ENCODE measurements around the gene CDR2. TPM values are rescaled to one million over a fixed set of nuclear protein-coding genes. Genes with fewer than 3 reads are reported as not detected.

Gene CDR2
- total and polyA plus RNA-seq, 2 donors = 24.0 to 27.3 TPM

DNA sequence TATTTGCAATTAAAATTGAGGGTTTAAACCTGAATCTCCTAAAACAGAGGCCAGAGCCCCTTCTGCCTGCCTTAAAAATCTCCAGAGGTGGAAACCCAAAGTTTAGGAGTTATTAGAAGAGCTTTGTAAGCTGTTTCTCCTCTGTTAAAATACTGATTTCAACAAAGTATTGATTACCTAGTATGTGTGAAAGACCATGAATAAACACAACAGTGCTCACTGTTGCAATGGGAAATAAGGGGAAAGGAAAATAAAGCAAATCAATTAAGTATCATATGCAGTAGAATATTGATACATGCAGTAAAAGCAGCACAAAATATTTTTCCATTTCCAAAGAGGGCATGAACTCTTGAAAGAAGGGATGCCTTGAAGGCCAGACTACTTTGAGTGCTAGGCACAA is 14.7 kb downstream of the CDR2 start:
- Histone ChIP-seq H3K27ac (ENCODE audit: low read depth in 1 of 2, low read length in 1 of 2) (peak overlapping the region; percentile 31 to 34), H3K36me3 (ENCODE audit: control insufficient read depth in 2 of 2, insufficient read depth in 2 of 2, low read length in 1 of 2) (peaks cover 9 to 30% of the 10 kb centered on the region in 2 donors), H3K4me1 (ENCODE audit: control insufficient read depth in 2 of 2, insufficient read depth in 2 of 2, low read length in 2 of 2) (peaks cover 8 to 19% of the 10 kb centered on the region in 2 donors)

GRCh38 chr16:22358000-22358399 is 16.4 kb downstream of the CDR2 start:
- peaks cover 11 to 23% of the 10 kb centered on the region in 2 donors for H3K4me1 ChIP-seq (ENCODE audit: control insufficient read depth in 2 of 2, insufficient read depth in 2 of 2, low read length in 2 of 2)
- peaks cover 4 to 16% of the 10 kb centered on the region in 2 donors for H3K36me3 ChIP-seq (ENCODE audit: control insufficient read depth in 2 of 2, insufficient read depth in 2 of 2, low read length in 1 of 2)
- DNase-seq (ENCODE audit: low read depth in 6 of 9, low spot score in 9 of 9) = peak in 7 of 9 donors; percentile 44 to 89 (median 69)
- 47% methylated on average over 1 of the region's 1 CpG for WGBS
- H3K27ac ChIP-seq (ENCODE audit: low read depth in 1 of 2, low read length in 1 of 2) = peak overlapping the region; percentile 79 to 95
- H3K27me3 ChIP-seq (ENCODE audit: control insufficient read depth in 2 of 2, insufficient read depth in 1 of 2, low read length in 1 of 2) = no peaks in the 10 kb centered on the region
- no peak overlapping the region for H3K4me3 ChIP-seq (ENCODE audit: low read length in 2 of 2)
- no peaks in the 10 kb centered on the region for H3K9me3 ChIP-seq (ENCODE audit: control insufficient read depth in 2 of 2, insufficient read depth in 1 of 2, low read length in 1 of 2)

More for the DNA sequence above, 14.7 kb downstream of the CDR2 start:
- Histone ChIP-seq H3K27me3 (ENCODE audit: control insufficient read depth in 2 of 2, insufficient read depth in 1 of 2, low read length in 1 of 2) (no peaks in the 10 kb centered on the region), H3K9me3 (ENCODE audit: control insufficient read depth in 2 of 2, insufficient read depth in 1 of 2, low read length in 1 of 2) (no peaks in the 10 kb centered on the region), H3K4me3 (ENCODE audit: low read length in 2 of 2) (no peak overlapping the region)
- DNase-seq (ENCODE audit: low read depth in 6 of 9, low spot score in 9 of 9) = no peak

- Histone ChIP-seq H3K4me1 (ENCODE audit: control insufficient read depth in 2 of 2, insufficient read depth in 2 of 2, low read length in 2 of 2) (peaks cover 11 to 23% of the 10 kb centered on the region in 2 donors), H3K36me3 (ENCODE audit: control insufficient read depth in 2 of 2, insufficient read depth in 2 of 2, low read length in 1 of 2) (peaks cover 2 to 12% of the 10 kb centered on the region in 2 donors), H3K27ac (ENCODE audit: low read depth in 1 of 2, low read length in 1 of 2) (peak overlapping the region; percentile 79 to 95), H3K4me3 (ENCODE audit: low read length in 2 of 2) (no peak overlapping the region), H3K9me3 (ENCODE audit: control insufficient read depth in 2 of 2, insufficient read depth in 1 of 2, low read length in 1 of 2) (no peaks in the 10 kb centered on the region), H3K27me3 (ENCODE audit: control insufficient read depth in 2 of 2, insufficient read depth in 1 of 2, low read length in 1 of 2) (no peaks in the 10 kb centered on the region)
- DNase-seq (ENCODE audit: low read depth in 6 of 9, low spot score in 9 of 9) = peak in 1 of 9 donors; percentile 66
- WGBS = 43% methylated on average over 1 of the region's 1 CpG
These were observed 16.8 kb downstream of the CDR2 start for GRCh38 chr16:22357635-22357971.

DNA sequence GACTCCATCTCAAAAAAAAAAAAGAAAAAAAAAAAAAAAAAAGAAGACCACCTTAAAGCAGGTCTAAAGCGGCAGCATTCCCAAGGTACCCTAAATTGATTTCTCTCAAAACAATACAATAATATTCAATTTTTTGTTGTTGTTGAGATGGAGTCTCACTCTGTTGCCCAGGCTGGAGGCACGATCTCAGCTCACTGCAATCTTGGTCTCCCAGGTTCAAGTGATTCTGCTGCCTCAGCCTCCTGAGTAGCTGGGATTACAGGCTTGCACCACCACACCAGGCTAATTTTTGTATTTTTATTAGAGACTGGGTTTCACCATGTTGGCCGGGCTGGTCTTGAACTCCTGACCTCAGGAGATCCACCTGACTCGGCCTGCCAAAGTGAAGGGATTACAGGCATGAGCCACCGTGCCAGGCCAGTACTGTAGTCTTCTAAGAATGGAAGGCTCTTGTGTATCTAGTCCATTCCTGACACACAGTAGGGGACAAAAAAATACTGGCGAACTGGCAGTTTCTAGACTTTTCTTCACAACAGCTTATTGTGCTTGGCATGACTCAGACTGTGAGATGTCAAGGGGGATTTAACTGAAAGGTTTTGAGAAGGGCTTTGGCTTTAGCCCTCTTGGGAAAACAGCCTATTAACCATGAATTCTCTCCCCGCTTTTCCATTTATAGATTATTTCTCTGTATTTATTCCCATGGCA is 17.3 kb downstream of the CDR2 start:
- DNase-seq (ENCODE audit: low read depth in 6 of 9, low spot score in 9 of 9) = no peak
- Histone ChIP-seq H3K36me3 (ENCODE audit: control insufficient read depth in 2 of 2, insufficient read depth in 2 of 2, low read length in 1 of 2) (peaks cover 0 to 7% of the 10 kb centered on the region in 2 donors), H3K9me3 (ENCODE audit: control insufficient read depth in 2 of 2, insufficient read depth in 1 of 2, low read length in 1 of 2) (no peaks in the 10 kb centered on the region), H3K4me3 (ENCODE audit: low read length in 2 of 2) (no peak overlapping the region), H3K27ac (ENCODE audit: low read depth in 1 of 2, low read length in 1 of 2) (peak overlapping the region; percentile 79 to 95), H3K27me3 (ENCODE audit: control insufficient read depth in 2 of 2, insufficient read depth in 1 of 2, low read length in 1 of 2) (no peaks in the 10 kb centered on the region), H3K4me1 (ENCODE audit: control insufficient read depth in 2 of 2, insufficient read depth in 2 of 2, low read length in 2 of 2) (peaks cover 11 to 23% of the 10 kb centered on the region in 2 donors)
- 99% methylated on average over 7 of the region's 7 CpGs for WGBS

DNA sequence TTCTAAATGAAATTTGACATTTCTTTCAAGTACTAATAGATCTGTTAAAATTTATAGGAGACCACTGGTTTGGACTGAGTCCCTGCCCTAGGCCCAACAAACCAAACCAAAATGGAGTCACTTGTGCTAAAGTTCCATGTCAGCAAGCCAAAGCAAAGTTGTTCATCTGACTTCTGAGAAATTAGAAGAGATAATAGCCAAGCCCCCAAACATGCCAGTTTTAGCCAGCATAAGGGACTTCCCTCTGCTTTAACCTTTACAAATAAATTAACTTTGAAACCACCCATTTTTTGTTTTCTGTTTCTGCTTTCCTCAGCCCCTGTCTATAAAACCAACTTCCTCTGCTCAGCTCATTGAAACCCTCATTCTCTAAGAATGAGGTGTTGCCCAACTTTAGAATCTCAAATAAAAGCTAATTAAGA is 18.9 kb downstream of the CDR2 start:
- Histone ChIP-seq H3K4me1 (ENCODE audit: control insufficient read depth in 2 of 2, insufficient read depth in 2 of 2, low read length in 2 of 2) (peaks cover 11 to 23% of the 10 kb centered on the region in 2 donors), H3K9me3 (ENCODE audit: control insufficient read depth in 2 of 2, insufficient read depth in 1 of 2, low read length in 1 of 2) (no peaks in the 10 kb centered on the region), H3K27ac (ENCODE audit: low read depth in 1 of 2, low read length in 1 of 2) (peak overlapping the region in 1 of 2 donors; percentile 1), H3K36me3 (ENCODE audit: control insufficient read depth in 2 of 2, insufficient read depth in 2 of 2, low read length in 1 of 2) (peaks cover 0 to 2% of the 10 kb centered on the region in 2 donors), H3K4me3 (ENCODE audit: low read length in 2 of 2) (no peak overlapping the region), H3K27me3 (ENCODE audit: control insufficient read depth in 2 of 2, insufficient read depth in 1 of 2, low read length in 1 of 2) (no peaks in the 10 kb centered on the region)
- DNase-seq (ENCODE audit: low read depth in 6 of 9, low spot score in 9 of 9) = peak in 1 of 9 donors; percentile 37

GRCh38 chr16:22353933-22354541 is 20.4 kb downstream of the CDR2 start:
- WGBS = 92% methylated on average over 5 of the region's 5 CpGs
- H3K36me3 ChIP-seq (ENCODE audit: control insufficient read depth in 2 of 2, insufficient read depth in 2 of 2, low read length in 1 of 2) = peaks cover 5 to 7% of the 10 kb centered on the region in 2 donors
- peaks cover 11 to 23% of the 10 kb centered on the region in 2 donors for H3K4me1 ChIP-seq (ENCODE audit: control insufficient read depth in 2 of 2, insufficient read depth in 2 of 2, low read length in 2 of 2)
- no peak overlapping the region for H3K4me3 ChIP-seq (ENCODE audit: low read length in 2 of 2)
- DNase-seq (ENCODE audit: low read depth in 6 of 9, low spot score in 9 of 9) = no peak
- no peaks in the 10 kb centered on the region for H3K27me3 ChIP-seq (ENCODE audit: control insufficient read depth in 2 of 2, insufficient read depth in 1 of 2, low read length in 1 of 2)
- no peaks in the 10 kb centered on the region for H3K9me3 ChIP-seq (ENCODE audit: control insufficient read depth in 2 of 2, insufficient read depth in 1 of 2, low read length in 1 of 2)
- peak overlapping the region; percentile 53 to 71 for H3K27ac ChIP-seq (ENCODE audit: low read depth in 1 of 2, low read length in 1 of 2)

DNA sequence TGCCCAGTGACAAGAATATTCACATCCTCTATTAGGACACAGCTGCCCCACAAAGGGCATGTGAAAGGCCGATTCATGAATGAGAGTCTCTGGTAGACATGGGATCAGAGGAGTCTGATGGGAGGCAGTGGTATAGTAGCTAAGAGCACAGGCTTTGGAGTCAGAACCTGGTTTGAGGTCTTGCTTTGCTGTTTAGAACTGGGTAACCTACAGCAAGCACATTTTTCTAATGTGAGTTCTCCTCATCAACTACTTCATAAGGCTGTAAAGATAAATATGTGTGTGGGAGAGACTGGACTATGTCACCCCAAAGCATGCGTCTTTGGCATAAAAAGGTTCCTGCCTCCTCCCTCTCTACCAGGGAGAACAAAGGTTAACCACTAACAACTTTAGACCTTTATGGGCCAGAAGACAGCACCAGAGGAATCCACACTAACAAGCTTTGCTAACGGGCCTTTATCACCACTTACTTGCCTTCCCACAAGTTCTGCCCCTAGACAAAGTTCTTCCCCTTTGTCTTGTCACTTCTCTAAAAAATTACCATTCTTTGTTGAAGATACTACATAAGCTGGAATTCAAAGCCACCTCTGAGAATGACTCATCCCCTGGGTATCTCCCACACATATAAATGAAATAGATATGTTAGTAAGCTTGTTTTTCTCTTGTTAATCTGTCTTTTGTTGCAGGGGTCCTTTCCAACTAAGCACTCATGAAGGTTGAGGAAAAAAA is 21.1 kb downstream of the CDR2 start:
- H3K27me3 ChIP-seq (ENCODE audit: control insufficient read depth in 2 of 2, insufficient read depth in 1 of 2, low read length in 1 of 2) = no peaks in the 10 kb centered on the region
- 58% methylated on average over 3 of the region's 3 CpGs for WGBS

GRCh38 chr16:22352723-22353122 is 21.7 kb downstream of the CDR2 start:
- WGBS = 98% methylated on average over 5 of the region's 5 CpGs
- Histone ChIP-seq H3K27me3 (ENCODE audit: control insufficient read depth in 2 of 2, insufficient read depth in 1 of 2, low read length in 1 of 2) (no peaks in the 10 kb centered on the region), H3K36me3 (ENCODE audit: control insufficient read depth in 2 of 2, insufficient read depth in 2 of 2, low read length in 1 of 2) (peaks cover 15 to 16% of the 10 kb centered on the region in 2 donors), H3K4me1 (ENCODE audit: control insufficient read depth in 2 of 2, insufficient read depth in 2 of 2, low read length in 2 of 2) (peaks cover 11 to 17% of the 10 kb centered on the region in 2 donors), H3K27ac (ENCODE audit: low read depth in 1 of 2, low read length in 1 of 2) (no peak overlapping the region), H3K4me3 (ENCODE audit: low read length in 2 of 2) (no peak overlapping the region), H3K9me3 (ENCODE audit: control insufficient read depth in 2 of 2, insufficient read depth in 1 of 2, low read length in 1 of 2) (no peaks in the 10 kb centered on the region)
- DNase-seq (ENCODE audit: low read depth in 6 of 9, low spot score in 9 of 9) = no peak

More for the DNA sequence above, 21.1 kb downstream of the CDR2 start:
- peak in 1 of 9 donors; percentile 45 for DNase-seq (ENCODE audit: low read depth in 6 of 9, low spot score in 9 of 9)
- peaks cover 11 to 22% of the 10 kb centered on the region in 2 donors for H3K4me1 ChIP-seq (ENCODE audit: control insufficient read depth in 2 of 2, insufficient read depth in 2 of 2, low read length in 2 of 2)
- peaks cover 9 to 13% of the 10 kb centered on the region in 2 donors for H3K36me3 ChIP-seq (ENCODE audit: control insufficient read depth in 2 of 2, insufficient read depth in 2 of 2, low read length in 1 of 2)
- H3K9me3 ChIP-seq (ENCODE audit: control insufficient read depth in 2 of 2, insufficient read depth in 1 of 2, low read length in 1 of 2) = no peaks in the 10 kb centered on the region
- H3K4me3 ChIP-seq (ENCODE audit: low read length in 2 of 2) = no peak overlapping the region
- H3K27ac ChIP-seq (ENCODE audit: low read depth in 1 of 2, low read length in 1 of 2) = peak overlapping the region; percentile 68 to 71

DNA sequence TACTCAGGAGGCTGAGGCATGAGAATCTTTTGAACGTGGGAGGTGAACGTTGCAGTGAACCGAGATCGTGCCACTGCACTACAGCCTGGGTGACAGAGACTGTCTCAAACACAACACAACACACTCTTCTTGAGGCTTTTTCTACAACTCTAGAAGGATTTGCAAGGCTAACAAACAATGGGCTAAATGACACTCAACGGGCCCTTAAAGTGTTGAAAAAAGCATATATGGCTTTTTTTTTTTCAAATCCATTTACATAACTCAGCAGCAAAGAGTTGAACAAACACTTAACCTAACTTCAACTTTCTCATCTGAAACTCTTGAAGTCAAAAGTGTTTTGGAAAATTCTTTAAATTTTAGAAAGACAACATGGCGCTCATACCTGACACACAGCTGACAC is 22.3 kb downstream of the CDR2 start:
- Histone ChIP-seq H3K9me3 (ENCODE audit: control insufficient read depth in 2 of 2, insufficient read depth in 1 of 2, low read length in 1 of 2) (no peaks in the 10 kb centered on the region), H3K27ac (ENCODE audit: low read depth in 1 of 2, low read length in 1 of 2) (no peak overlapping the region), H3K4me3 (ENCODE audit: low read length in 2 of 2) (no peak overlapping the region), H3K4me1 (ENCODE audit: control insufficient read depth in 2 of 2, insufficient read depth in 2 of 2, low read length in 2 of 2) (peaks cover 7 to 12% of the 10 kb centered on the region in 2 donors), H3K27me3 (ENCODE audit: control insufficient read depth in 2 of 2, insufficient read depth in 1 of 2, low read length in 1 of 2) (no peaks in the 10 kb centered on the region), H3K36me3 (ENCODE audit: control insufficient read depth in 2 of 2, insufficient read depth in 2 of 2, low read length in 1 of 2) (peaks cover 20 to 22% of the 10 kb centered on the region in 2 donors)
- no peak for DNase-seq (ENCODE audit: low read depth in 6 of 9, low spot score in 9 of 9)
- WGBS = 96% methylated on average over 6 of the region's 6 CpGs
